ENCODE measurements around the gene EIF2AK3.

Gene EIF2AK3

GRCh38 chr2:88543541-88544057 lies 83.7 kb downstream of the EIF2AK3 start:
- no peak for DNase-seq (ENCODE audit: low read depth, low spot score)

GRCh38 chr2:88542668-88543067 lies 84.6 kb downstream of the EIF2AK3 start:
- DNase-seq (ENCODE audit: low read depth, low spot score): no peak

- no peak for DNase-seq (ENCODE audit: low read depth, low spot score)
Measured at GRCh38 chr2:88540346-88540745, 86.9 kb downstream of the EIF2AK3 start.

GRCh38 chr2:88538362-88538917 lies 88.8 kb downstream of the EIF2AK3 start:
- DNase-seq (ENCODE audit: low read depth, low spot score): no peak

GRCh38 chr2:88537640-88538039 lies 89.6 kb downstream of the EIF2AK3 start:
- DNase-seq (ENCODE audit: low read depth, low spot score): no peak

- DNase-seq (ENCODE audit: low read depth, low spot score): no peak
Measured at GRCh38 chr2:88530081-88530480, 97.2 kb downstream of the EIF2AK3 start.

GRCh38 chr2:88521445-88522073 lies 105.7 kb downstream of the EIF2AK3 start:
- DNase-seq (ENCODE audit: low read depth, low spot score): no peak

GRCh38 chr2:88517759-88518201 lies 109.5 kb downstream of the EIF2AK3 start:
- no peak for DNase-seq (ENCODE audit: low read depth, low spot score)
